ENCODE data around the gene DDX56.
"Not testable (repeated sequence)": the region's sequence is repeated elsewhere in the genome, so short reads cannot be mapped to it uniquely, and the experiment has no call there.

DDX56 gene

DNA sequence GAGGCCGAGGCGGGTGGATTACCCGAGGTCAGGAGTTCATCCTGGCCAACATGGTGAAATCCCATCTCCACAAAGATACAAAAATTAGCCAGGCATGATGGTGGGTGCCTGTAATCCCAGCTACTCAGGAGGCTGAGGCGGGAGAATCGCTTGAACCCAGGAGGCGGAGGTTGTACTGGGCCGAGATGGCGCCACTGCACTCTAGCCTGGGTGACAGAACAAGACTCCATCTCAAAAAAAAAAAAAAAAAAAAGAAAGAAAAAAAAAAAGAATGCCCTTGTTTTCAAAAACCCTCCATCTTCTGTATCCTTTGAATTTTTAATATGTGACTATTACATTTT lies 11.1 kb downstream of the DDX56 start:
- DNase-seq (ENCODE audit: low read depth), result not testable (repeated sequence)

DNA sequence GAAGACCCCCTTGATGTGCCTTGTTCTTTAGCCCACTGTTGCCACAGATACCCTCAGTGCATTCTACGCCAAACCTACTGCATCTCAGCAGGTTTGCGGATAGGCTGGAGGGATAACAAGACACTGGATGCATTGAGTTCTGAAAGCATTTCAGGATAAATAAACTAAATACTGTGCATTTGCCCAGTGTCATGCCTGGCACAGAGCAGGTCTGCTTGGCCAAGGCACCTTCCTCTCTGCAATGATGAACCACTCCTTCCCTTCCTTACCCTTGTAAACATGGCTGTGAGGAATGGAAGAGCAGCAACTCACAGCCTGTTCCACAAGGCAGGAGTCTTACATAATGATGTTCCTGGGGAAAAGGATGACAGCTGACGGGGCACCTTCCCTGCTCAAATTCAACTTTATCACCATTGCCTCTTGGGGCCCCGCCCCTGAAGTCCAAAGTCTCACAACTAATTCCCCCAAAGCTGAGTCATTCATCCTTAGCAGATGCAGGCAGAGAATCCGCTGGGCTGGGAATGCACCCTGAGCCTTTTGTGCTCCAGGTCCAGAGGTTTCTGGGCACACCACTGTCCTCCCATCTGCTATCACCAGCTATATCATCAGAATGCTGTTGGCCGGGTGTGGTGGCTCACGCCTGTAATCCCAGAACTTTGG lies 11.6 kb downstream of the DDX56 start:
- DNase-seq (ENCODE audit: low read depth), result no peak

DNA sequence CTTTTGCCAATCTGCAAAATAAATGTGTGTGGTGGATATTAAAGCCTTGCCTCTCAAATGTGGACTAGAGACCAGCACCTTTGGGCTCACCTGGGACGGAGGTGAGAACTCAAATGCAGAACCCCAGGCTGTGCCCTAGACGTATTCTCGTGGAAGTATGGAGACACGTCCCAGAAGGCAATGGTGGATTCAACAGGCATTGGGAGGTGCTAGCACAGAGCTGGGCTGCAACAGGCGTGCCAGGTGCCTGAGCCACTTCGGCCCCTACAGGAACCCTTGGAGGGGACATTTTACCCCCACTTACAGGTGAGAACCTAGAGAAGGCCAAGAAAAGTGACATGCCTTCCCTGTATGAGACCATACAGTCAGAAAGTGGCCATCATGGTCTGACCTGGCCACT lies 12.2 kb downstream of the DDX56 start:
- DNase-seq (ENCODE audit: low read depth), result no peak

DNA sequence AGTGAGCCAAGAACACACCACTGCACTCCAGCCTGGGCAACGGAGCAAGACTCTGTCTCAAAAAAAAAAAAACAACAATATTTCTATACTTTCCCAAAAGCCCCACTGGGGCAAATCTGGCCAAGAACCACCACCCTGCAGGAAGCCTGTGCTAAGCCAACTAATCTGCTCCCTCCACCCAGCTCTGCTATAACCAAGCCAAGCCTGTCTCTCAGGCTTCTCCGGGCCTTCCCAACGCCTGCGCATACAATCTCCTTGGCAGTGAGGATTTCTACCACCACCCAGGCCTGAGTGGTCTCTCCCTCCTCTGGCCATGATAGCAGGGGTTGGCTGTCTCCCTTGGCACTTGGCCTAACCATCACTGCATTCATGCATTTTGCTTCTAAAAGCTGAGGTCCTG lies 14.2 kb downstream of the DDX56 start:
- no peak for DNase-seq (ENCODE audit: low read depth)

- no peak for DNase-seq (ENCODE audit: low read depth)
Observed at GRCh38 chr7:44557485-44557884, 16.2 kb downstream of the DDX56 start.

GRCh38 chr7:44555350-44555749 lies 18.4 kb downstream of the DDX56 start:
- DNase-seq (ENCODE audit: low read depth), result no peak

GRCh38 chr7:44552473-44553005 lies 21.2 kb downstream of the DDX56 start:
- not testable (repeated sequence) for DNase-seq (ENCODE audit: low read depth)

GRCh38 chr7:44549457-44549856 lies 24.3 kb downstream of the DDX56 start:
- no peak for DNase-seq (ENCODE audit: low read depth)

DNA sequence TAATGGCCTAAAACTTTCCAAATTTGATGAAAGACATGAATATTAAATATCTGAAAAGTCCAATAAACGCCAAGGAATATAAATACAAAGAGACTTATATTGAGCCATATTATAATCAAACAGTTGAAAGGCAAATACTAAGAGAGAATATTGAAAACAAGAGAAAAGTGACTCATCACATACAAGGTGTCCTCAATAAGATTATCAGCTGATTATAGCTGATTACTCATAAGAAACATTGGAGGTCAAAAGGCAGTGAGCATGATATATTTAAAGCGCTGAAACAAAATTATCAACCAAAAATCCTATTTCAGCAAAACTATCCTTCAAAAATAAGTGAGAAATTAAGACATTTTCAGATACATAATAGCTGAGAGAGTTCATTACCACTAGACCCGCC lies 24.8 kb downstream of the DDX56 start:
- no peak for DNase-seq (ENCODE audit: low read depth)

- no peak for DNase-seq (ENCODE audit: low read depth)
Observed at GRCh38 chr7:44547536-44548231, 26.0 kb downstream of the DDX56 start.

GRCh38 chr7:44541876-44542610 lies 31.7 kb downstream of the DDX56 start:
- DNase-seq (ENCODE audit: low read depth), result no peak

DNA sequence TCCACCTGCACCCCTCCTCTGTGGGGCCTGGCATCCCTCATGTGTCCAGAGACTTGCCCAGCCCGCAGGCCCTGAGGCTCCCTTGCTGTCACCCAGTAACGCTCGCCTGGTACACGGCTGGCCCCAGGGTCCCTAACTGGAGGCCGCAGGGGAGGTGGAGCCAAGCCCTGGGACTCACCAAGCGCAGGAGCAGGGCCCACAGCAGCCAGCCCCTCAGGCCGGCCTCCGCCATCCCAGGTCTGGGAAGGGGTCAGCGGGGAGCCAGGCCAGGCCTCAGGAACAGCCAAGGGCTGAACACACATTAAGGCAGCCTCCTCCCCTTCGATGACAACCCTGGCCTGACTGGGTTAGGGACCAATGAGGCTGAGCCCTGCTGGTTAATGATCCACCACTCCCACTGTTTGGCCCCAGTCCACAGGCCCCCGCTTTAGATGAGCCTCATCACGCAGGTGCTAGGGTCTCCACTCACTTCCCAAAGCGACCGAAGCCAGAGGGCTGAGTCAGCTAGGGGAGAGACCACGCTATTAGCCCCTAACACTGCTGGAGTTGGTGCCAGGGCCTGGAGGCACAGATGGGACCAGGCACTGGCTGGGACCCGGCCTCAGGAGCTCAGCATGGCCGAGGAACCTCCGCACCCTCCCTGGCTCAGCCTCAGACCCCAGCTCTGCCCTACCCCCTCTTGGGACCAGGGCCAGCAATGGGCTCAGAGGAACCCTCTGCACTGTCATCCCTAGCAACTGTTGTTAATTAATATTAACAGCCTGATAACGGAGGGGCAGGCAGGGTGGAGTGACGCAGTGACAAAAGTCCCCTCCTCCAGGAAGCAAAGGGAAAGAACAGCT lies 32.5 kb downstream of the DDX56 start, which contains the start of gene NPC1L1:
TSS of gene NPC1L1 (minus strand) at position 303 of the 842 bp plus-strand sequence. CDS start at position 232, 71 bp downstream.
- DNase-seq (ENCODE audit: low read depth), result no peak

- DNase-seq (ENCODE audit: low read depth), result no peak
Observed at GRCh38 chr7:44540592-44541027, 33.1 kb downstream of the DDX56 start.

GRCh38 chr7:44539669-44540506 lies 33.8 kb downstream of the DDX56 start:
- no peak for DNase-seq (ENCODE audit: low read depth)

DNA sequence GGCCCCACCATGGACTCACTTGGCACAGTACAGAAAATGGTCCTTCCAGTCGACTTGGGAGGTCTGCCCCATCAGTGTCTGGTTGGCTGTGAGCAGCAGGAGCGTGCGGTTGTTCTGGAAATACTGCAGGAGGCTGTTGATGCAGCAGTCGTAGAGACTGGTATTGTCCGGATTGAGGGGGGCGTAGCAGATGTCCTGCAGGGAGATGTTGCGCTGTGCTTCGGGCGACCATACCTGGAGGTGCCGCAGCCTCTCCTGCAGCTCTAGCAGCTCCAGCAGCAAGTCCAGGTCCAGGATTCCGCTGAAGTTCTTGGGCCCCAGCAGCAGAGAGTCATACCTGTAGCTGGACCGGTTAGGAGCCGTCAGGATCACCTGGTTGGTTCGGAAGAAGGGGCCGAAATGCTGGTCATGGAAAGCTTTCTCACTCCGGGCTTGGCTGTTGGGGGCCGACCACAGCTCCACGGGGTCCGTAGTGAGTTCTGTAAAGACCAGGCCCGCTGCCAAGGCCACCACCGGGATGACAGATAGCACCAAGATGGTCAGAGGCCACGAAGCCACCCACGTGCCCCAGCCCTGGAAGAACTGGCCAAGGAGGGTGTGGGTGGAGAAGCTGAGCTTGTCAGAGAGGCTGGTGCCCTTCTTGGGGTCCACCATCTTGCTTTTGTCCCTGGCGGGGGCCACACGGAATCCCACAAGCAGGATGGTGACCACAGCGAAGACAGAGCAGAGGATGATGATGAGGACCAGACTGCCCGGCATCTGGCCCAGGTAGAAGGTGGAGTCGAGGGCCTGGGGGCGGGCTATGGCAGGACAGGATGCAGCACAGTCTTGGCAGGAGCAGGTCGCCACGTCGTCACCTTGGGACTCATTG lies 34.7 kb downstream of the DDX56 start:
- no peak for DNase-seq (ENCODE audit: low read depth)

GRCh38 chr7:44538093-44538797 lies 35.5 kb downstream of the DDX56 start:
- DNase-seq (ENCODE audit: low read depth), result no peak

DNA sequence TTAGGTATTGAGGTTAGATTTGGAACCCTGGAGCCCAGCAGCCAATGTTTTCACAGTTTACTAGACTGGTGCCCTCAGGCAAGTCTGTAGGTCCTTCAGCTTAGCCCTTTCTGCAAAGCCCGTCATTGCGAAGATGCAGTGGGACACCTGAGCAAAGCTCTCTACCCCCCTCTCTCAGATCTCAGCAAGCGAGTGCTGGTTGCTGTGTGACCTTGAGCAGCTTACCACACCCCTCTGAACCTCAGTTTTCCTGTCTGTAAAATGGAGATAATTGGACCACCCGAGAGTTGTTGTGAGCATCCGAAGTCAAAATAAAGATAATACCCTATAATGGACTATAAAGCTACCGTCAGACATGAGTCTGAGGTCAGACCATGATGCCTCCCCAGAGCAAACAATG lies 36.3 kb downstream of the DDX56 start:
- DNase-seq (ENCODE audit: low read depth), result no peak

- no peak for DNase-seq (ENCODE audit: low read depth)
Observed at GRCh38 chr7:44536090-44536489, 37.6 kb downstream of the DDX56 start.

DNA sequence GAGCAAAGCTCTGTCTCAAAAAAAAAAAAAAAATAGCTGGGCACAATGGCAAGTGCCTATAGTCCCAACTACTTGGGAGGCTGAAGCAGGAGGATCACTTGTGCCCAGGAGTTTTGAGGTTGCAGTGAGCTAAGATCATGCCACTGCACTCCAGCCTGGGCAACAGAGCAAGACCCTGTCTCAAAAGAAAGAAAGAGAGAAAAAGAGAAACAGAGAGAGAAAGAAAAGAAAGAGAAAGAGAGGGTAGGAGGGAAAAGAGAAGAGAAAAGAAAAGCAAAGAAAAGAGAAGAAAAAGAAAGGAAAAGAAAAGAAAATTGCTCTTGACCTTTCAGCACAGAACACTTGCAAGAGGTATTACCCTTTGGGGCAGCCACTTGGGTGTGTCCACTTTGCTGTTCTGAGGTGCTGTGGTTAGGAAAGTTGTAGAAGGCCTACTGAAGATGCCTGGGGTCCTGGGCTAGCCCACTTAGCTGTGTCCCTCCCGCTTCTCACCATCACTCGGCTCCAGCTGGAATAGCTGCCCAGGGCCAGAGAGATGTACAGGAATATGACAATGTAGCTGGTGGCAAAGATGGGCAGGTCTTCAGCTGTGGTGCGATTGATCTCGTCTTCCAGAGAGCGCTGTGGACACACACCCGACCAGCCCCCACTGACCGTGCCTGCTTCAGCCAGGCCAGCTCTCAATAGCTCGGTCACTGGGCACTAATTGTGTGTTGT lies 38.2 kb downstream of the DDX56 start:
- no peak for DNase-seq (ENCODE audit: low read depth)
